Heart left ventricle (tissue), 13 donors: ENCODE data around the gene ARL8A.

Experiments
- CTCF ChIP-seq, 12 donors: fragments of 200-600 bp; sonication (generic) in 4 of 12; IDR thresholded peaks; one replicate each; pipeline versions ENCODE4 v1.5.0 to v1.8.0; 2018 to 2022; ENCODE audit warnings: antibody characterized with exemption in 12 of 12, mild to moderate bottlenecking in 5 of 12
- POLR2A ChIP-seq, 2 donors: fragments of 450-650 bp; IDR thresholded peaks; one replicate each; pipeline ENCODE4 v1.6.1; 2017; ENCODE audit warnings: antibody characterized with exemption in 2 of 2, mild to moderate bottlenecking in 2 of 2, moderate library complexity in 2 of 2
- donor health status: ischemic (EF 13 %, LVEDD 7.1; RV severe dilation, severe dysfunction).
- donor health status: DM: no; HTN: yes; CAD: no.
- donor health status: DM: no; HTN: no; CAD: no.
- donor health status: ischemic (EF 25% LVEDD 6.9; RV normal size, moderate dysfunction).
- donor health status: ischemic (EF 25% LVEDD 5.7; RV mildly dilated, moderate dysfunction).
- donor health status: ischemic (EF 35%, LVEDD 5.7; RV mildly dilated, moderate dysfunction).
- donor health status: nonischemic (EF 11% LVEDD 7.7; RV severe dilation, severe dysfunction).
- donor health status: DM: yes; HTN: yes; CAD: no.
- donor health status: PGD.
- donor health status: ischemic (EF 29% LVEDD 5.4; RV normal size, mild dysfunction).
- donor health status: nonischemic (EF 23%, LVEDD 6.1; RV moderate dilation, normal function).

DNA sequence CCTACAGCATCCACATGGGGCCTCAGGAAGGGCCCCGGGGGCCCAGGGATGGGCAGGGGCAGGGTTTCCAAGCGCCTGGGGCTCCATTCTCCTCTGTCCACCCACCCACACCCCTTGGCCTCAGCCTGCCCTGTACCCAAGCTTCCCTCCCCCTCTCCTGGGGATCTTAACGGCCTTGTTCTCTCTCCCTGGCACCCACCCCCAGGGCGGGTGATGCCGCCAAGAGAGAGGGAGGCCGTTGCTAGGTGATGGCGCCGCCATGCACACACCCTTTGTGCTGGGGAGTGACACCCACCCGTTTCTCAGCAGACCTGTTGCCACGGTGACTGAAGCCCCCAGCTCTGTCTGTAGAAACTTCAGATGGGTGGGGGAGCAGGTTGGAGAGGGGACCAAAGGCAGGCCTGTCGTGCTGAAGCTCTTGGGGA, 14.2 kb downstream of the ARL8A start:
- TF ChIP-seq POLR2A (IDR thresholded peaks at IDR 0.05) (no peak), CTCF (IDR thresholded peaks at IDR 0.05) (no peak)
